Esophagus muscularis mucosa (tissue), 4 donors: ENCODE measurements around the gene STARD8. TPM values are rescaled to one million over a fixed set of nuclear protein-coding genes. Genes with fewer than 3 reads are reported as not detected.
"Not testable (repeated sequence)": the region's sequence is repeated elsewhere in the genome, so short reads cannot be mapped to it uniquely, and the experiment has no call there.

Experiments
- DNase-seq: peaks from one replicate; pipeline ENCODE4 v3.0.0-alpha.2; 2017; ENCODE audit errors: extremely low spot score
- H3K27ac ChIP-seq, 4 donors: fragments of 200-600 bp; sonication (generic); replicated peaks in 1 of 4; 1 replicate in 3 of 4; 2 replicates in 1 of 4; pipeline ENCODE4 v1.5.1; 2016 to 2019; ENCODE audit warnings: mild to moderate bottlenecking in 1 of 4
- H3K27me3 ChIP-seq, 4 donors: fragments of 200-600 bp; sonication (generic); one replicate each; pipeline versions ENCODE4 v1.5.1 to v1.6.0; 2016 to 2019
- H3K36me3 ChIP-seq, 4 donors: fragments of 200-600 bp; sonication (generic); one replicate each; pipeline ENCODE4 v1.5.1; 2016 to 2019
- H3K4me1 ChIP-seq, 4 donors: fragments of 200-600 bp; sonication (generic); one replicate each; pipeline ENCODE4 v1.5.1; 2016 to 2019
- H3K4me3 ChIP-seq, 4 donors: fragments of 200-600 bp; sonication (generic); 1 replicate in 2 of 4; 2 replicates in 2 of 4; pipeline ENCODE4 v1.5.1; 2016 to 2019; ENCODE audit warnings: mild to moderate bottlenecking in 4 of 4, moderate library complexity in 1 of 4
- H3K9me3 ChIP-seq, 4 donors: fragments of 200-600 bp; sonication (generic); 1 replicate in 3 of 4; 2 replicates in 1 of 4; pipeline ENCODE4 v1.5.1; 2016 to 2019
- EP300 ChIP-seq: sonication (generic); formaldehyde crosslinking; IDR thresholded peaks from one replicate; pipeline ENCODE4 v1.6.1; 2017; ENCODE audit warnings: antibody characterized with exemption
- POLR2A ChIP-seq: fragments of 450-650 bp; IDR thresholded peaks from one replicate; pipeline ENCODE4 v1.6.1; 2017; ENCODE audit warnings: antibody characterized with exemption, moderate library complexity, mild to moderate bottlenecking, low read depth
- POLR2AphosphoS5 ChIP-seq, 2 donors: sonication (generic); formaldehyde crosslinking; IDR thresholded peaks; one replicate each; pipeline ENCODE4 v1.6.1; 2017; ENCODE audit warnings: antibody characterized with exemption in 2 of 2
- WGBS: methylation state at CpG from one replicate; pipeline ENCODE4 v1.1.5; 2018; 5-methylcytosine and 5-hydroxymethylcytosine counted together
- intact Hi-C: fragments of 100-400 bp; cut with DNase I; formaldehyde crosslinking; loops from one replicate; pipeline ENCODE4 v1.15.1; 2023
- total RNA-seq, 4 donors: library from RNA; depleted of rRNA; stranded (reverse); fragments of >200 nt; gene quantifications; one replicate each; pipeline versions ENCODE4 v1.1.0 to v1.2.1, GENCODE V29; 2016
- TF ChIP-seq, protein P1 (sequence below), 3 experiments: fragments of 200-600 bp in 2 of 3; fragments of 450-650 bp in 1 of 3; sonication (generic) in 2 of 3; IDR thresholded peaks; one replicate each; pipeline ENCODE4 v1.5.1; 2017 to 2019; ENCODE audit warnings: antibody characterized with exemption in 3 of 3, mild to moderate bottlenecking in 2 of 3, moderate library complexity in 1 of 3

The STARD8 gene
- total RNA-seq, 4 donors from 2014 or later, result 11.2 to 20.4 (median 11.4) TPM

DNA sequence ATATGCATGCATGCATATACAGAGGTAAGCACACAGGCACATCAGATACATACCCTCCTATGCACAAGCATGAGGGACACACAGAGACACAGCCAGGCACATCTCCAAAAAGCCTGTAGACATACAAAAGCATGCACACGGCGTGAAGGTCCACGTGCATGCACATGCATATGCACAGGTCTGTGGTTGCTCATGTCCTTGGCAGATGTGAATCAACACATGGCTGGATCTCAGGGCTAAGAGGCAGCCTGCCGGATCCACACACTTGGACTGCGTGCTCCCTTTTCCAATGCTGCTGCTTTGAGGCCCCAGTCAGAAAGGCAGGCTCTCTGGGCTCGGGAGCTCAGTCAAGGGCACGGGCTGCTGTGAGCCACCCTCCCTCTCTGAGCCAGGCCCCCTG is 3.6 kb downstream of the STARD8 start:
- Histone ChIP-seq H3K36me3 (no peaks in the 10 kb centered on the region), H3K9me3 (no peaks in the 10 kb centered on the region), H3K27ac (no peak overlapping the region), H3K27me3 (no peaks in the 10 kb centered on the region), H3K4me3 (no peak overlapping the region), H3K4me1 (peaks cover 0 to 17% (median 13%) of the 10 kb centered on the region in 4 donors)
- TF ChIP-seq EP300, result no peak
- TF ChIP-seq, protein P1, sequence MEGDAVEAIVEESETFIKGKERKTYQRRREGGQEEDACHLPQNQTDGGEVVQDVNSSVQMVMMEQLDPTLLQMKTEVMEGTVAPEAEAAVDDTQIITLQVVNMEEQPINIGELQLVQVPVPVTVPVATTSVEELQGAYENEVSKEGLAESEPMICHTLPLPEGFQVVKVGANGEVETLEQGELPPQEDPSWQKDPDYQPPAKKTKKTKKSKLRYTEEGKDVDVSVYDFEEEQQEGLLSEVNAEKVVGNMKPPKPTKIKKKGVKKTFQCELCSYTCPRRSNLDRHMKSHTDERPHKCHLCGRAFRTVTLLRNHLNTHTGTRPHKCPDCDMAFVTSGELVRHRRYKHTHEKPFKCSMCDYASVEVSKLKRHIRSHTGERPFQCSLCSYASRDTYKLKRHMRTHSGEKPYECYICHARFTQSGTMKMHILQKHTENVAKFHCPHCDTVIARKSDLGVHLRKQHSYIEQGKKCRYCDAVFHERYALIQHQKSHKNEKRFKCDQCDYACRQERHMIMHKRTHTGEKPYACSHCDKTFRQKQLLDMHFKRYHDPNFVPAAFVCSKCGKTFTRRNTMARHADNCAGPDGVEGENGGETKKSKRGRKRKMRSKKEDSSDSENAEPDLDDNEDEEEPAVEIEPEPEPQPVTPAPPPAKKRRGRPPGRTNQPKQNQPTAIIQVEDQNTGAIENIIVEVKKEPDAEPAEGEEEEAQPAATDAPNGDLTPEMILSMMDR (IDR thresholded peaks at IDR 0.05), result no peak
- no peak for TF ChIP-seq POLR2A
- TF ChIP-seq POLR2AphosphoS5 (IDR thresholded peaks at IDR 0.05), result no peak
- DNase-seq, result no peak
- intact Hi-C loops, result no loop called here
- WGBS, result 68% methylated on average over 5 of the region's 7 CpGs

DNA sequence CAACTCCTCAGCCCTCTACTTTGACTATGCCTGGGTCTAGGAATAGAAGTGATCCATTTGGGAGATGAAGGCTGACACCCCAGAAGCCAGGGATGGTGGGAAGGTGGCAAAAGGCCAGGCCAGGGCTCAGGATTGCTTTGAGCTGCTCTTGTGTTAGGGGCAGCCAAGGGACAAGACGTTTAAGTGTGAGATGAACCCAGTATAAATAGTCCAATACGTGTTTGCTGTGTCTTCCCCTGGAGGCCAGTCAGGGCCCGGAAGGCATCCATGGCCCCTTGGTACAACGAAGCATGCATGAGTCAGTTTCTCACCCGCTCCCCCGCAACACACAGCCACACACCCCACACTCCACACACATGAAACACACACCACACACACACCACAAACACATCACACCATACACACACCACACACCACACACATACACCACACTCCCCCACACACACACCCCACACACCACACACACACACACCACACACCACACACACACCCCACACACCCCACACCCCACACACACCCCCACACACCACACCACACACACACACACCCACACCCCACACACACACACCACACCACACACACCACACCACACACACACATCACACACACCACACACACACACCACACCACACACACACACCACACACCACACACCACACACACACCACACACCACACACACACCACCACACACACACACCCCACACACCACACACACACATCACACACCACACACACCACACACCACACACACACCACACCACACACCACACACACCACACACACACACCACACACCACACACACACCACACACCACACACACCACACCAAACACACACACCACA is 5.1 kb downstream of the STARD8 start:
- no peaks in the 10 kb centered on the region for H3K36me3 ChIP-seq
- intact Hi-C loops, result no loop called here
- no peaks in the 10 kb centered on the region for H3K9me3 ChIP-seq
- 57% methylated on average over 6 of the region's 6 CpGs for WGBS
- DNase-seq, result no peak
- no peak overlapping the region for H3K4me3 ChIP-seq
- TF ChIP-seq EP300 (no peak), POLR2A (no peak)
- H3K27ac ChIP-seq, result no peak overlapping the region
- H3K4me1 ChIP-seq, result peaks cover 0 to 5% (median 2%) of the 10 kb centered on the region in 4 donors
- H3K27me3 ChIP-seq, result no peaks in the 10 kb centered on the region

DNA sequence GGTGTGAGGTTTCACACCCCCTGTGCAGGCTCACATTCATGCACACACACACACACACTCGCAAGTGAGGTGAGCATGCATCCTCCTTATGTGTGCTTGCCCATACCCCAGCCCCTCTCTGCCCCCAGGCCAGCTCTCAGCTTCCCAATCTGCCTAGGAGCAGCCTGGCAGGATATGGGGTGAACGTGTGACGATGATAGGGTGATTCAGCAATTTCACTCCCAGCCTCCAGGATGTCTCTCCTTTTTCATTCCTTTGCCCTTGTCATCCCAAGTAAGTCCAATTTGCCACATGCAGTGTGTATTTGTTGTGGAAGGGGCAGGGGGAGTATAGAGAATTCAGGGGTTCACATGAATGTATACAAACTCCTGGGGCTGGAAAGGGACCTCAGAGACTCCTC is 7.2 kb downstream of the STARD8 start:
- no peaks in the 10 kb centered on the region for H3K36me3 ChIP-seq
- no peaks in the 10 kb centered on the region for H3K27me3 ChIP-seq
- DNase-seq, result no peak
- H3K4me1 ChIP-seq, result no peaks in the 10 kb centered on the region
- TF ChIP-seq, protein P1 (IDR thresholded peaks at IDR 0.05), result no peak
- TF ChIP-seq POLR2A (no peak), EP300 (no peak), POLR2AphosphoS5 (IDR thresholded peaks at IDR 0.05) (no peak)
- no peak overlapping the region for H3K4me3 ChIP-seq
- H3K27ac ChIP-seq, result no peak overlapping the region
- WGBS, result 78% methylated on average over 3 of the region's 3 CpGs
- intact Hi-C loops, result no loop called here
- H3K9me3 ChIP-seq, result no peaks in the 10 kb centered on the region

DNA sequence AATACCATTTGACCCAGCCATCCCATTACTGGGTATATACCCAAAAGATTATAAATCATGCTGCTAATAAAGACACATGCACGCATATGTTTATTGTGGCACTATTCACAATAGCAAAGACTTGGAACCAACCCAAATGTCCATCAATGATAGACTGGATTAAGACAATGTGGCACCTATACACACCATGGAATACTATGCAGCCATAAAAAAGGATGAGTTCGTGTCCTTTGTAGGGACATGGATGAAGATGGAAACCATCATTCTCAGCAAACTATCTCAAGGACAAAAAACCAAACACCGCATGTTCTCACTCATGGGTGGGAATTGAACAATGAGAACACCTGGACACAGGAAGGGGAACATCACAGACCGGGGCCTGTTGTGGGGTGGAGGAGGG is 9.0 kb downstream of the STARD8 start:
- H3K9me3 ChIP-seq, H3K4me1 ChIP-seq, H3K27me3 ChIP-seq, H3K4me3 ChIP-seq, H3K36me3 ChIP-seq, DNase-seq, intact Hi-C loops, H3K27ac ChIP-seq: not testable (repeated sequence)
- WGBS, result 95% methylated on average over 4 of the region's 4 CpGs

DNA sequence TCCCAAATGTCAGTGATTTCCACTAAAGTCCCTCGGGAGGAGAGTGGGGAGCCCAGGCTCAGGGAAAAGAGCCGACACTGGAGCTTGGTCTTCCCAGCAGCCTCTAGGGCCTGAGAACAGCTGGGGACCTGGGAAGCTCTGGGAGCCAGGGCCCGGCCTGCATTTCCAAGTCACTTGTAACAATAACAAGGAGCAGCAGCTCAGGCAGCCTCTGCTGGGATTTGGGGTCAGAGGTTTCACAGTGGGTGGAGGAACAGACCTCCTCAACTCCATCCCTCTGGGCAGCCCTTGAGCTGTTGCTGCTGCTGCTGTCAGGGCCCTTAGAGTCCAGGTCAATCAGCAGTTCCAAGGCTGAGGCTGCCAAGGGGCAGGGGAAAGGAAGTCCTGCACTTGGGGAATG is 11.1 kb downstream of the STARD8 start:
- TF ChIP-seq POLR2A, result no peak
- TF ChIP-seq POLR2AphosphoS5 (IDR thresholded peaks at IDR 0.05), result no peak
- TF ChIP-seq, protein P1 (IDR thresholded peaks at IDR 0.05), result no peak
- no peak for TF ChIP-seq EP300
- WGBS, result 55% methylated on average over 3 of the region's 3 CpGs
- Histone ChIP-seq H3K27ac (no peak overlapping the region), H3K36me3 (no peaks in the 10 kb centered on the region), H3K4me3 (no peak overlapping the region), H3K9me3 (no peaks in the 10 kb centered on the region), H3K27me3 (no peaks in the 10 kb centered on the region), H3K4me1 (no peaks in the 10 kb centered on the region)
- intact Hi-C loops, result no loop called here
- DNase-seq, result no peak

DNA sequence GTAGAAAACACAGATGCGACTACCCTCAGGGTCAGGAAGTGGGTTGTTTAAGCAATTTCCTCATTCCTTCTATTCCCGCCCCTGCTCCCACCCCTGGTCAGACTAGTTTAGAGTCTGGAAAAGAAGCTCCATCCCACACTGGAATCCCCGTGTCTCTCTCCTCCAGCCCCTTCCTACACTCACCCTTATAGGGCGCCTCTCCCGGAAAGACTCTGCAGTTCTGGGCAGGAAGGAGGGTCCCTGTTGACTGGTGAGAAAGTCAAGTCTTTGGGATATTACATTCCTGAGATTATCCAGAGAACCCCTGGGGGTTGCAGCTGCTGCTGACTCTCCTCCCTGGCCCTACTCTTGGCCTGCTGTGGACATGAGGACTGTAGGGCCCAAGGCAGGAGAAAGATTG is 11.9 kb downstream of the STARD8 start:
- H3K27ac ChIP-seq, result no peak overlapping the region
- no peaks in the 10 kb centered on the region for H3K9me3 ChIP-seq
- H3K27me3 ChIP-seq, result no peaks in the 10 kb centered on the region
- intact Hi-C loops, result no loop called here
- WGBS, result 78% methylated on average over 4 of the region's 5 CpGs
- H3K36me3 ChIP-seq, result no peaks in the 10 kb centered on the region
- H3K4me1 ChIP-seq, result no peaks in the 10 kb centered on the region
- no peak overlapping the region for H3K4me3 ChIP-seq
- TF ChIP-seq POLR2AphosphoS5 (IDR thresholded peaks at IDR 0.05) (no peak), POLR2A (no peak)
- no peak for DNase-seq
